Lower lobe of right lung (tissue), 2 donors: ENCODE data around the gene MBNL1. TPM values are rescaled to one million over a fixed set of nuclear protein-coding genes. Genes with fewer than 3 reads are reported as not detected.

ENCODE experiments used
- ATAC-seq, 2 donors: fragments of 200-7000 bp; cut with Tn5 transposase; one replicate each; pipeline ENCODE4 v1.9.1; 2020 to 2022; ENCODE audit warnings: mild to moderate bottlenecking in 2 of 2, moderate library complexity in 2 of 2
- DNase-seq: peaks from one replicate; pipeline ENCODE4 v3.0.0-alpha.2; 2020
- H3K27ac ChIP-seq: fragments of 200-600 bp; one replicate; pipeline ENCODE4 v1.8.0; 2022
- H3K27me3 ChIP-seq: fragments of 200-600 bp; one replicate; pipeline ENCODE4 v1.8.0; 2022; ENCODE audit warnings: low read depth
- H3K36me3 ChIP-seq: fragments of 200-600 bp; one replicate; pipeline ENCODE4 v1.8.0; 2022; ENCODE audit warnings: mild to moderate bottlenecking
- H3K4me1 ChIP-seq: fragments of 200-600 bp; one replicate; pipeline ENCODE4 v1.8.0; 2022
- H3K4me3 ChIP-seq: fragments of 200-600 bp; one replicate; pipeline ENCODE4 v1.8.0; 2022; ENCODE audit warnings: mild to moderate bottlenecking
- H3K9me3 ChIP-seq: fragments of 200-600 bp; one replicate; pipeline ENCODE4 v1.8.0; 2022
- CTCF ChIP-seq: fragments of 200-600 bp; IDR thresholded peaks from one replicate; pipeline ENCODE4 v1.8.0; 2022; ENCODE audit warnings: antibody characterized with exemption, mild to moderate bottlenecking
- intact Hi-C: fragments of 100-400 bp; cut with DNase I; formaldehyde crosslinking; loops from one replicate; pipeline ENCODE4 v1.11.0; 2022
- total RNA-seq: library from RNA; stranded (reverse); fragmentation: NEBNext Ultra II Directional; extraction: Animal tissue kit (Norgen Biotek cat#: 25700); gene quantifications from one replicate; pipeline ENCODE4 v1.2.1, GENCODE V29; 2021
- donor health status: DM: no; HTN: yes; CAD: no; lungs with severe emphysema.

The MBNL1 gene
- total RNA-seq, 1 donor from 2014 or later, result 235 TPM

- Histone ChIP-seq H3K4me1 (peaks cover 28% of the 10 kb centered on the region), H3K27me3 (no peaks in the 10 kb centered on the region), H3K9me3 (no peaks in the 10 kb centered on the region), H3K4me3 (no peak overlapping the region), H3K36me3 (no peaks in the 10 kb centered on the region), H3K27ac (no peak overlapping the region)
- ATAC-seq (no peak), DNase-seq (no peak)
- TF ChIP-seq CTCF, result no peak
- intact Hi-C loops, result no loop called here
Observed at GRCh38 chr3:152226176-152226575, 42.6 kb upstream of the MBNL1 start.

DNA sequence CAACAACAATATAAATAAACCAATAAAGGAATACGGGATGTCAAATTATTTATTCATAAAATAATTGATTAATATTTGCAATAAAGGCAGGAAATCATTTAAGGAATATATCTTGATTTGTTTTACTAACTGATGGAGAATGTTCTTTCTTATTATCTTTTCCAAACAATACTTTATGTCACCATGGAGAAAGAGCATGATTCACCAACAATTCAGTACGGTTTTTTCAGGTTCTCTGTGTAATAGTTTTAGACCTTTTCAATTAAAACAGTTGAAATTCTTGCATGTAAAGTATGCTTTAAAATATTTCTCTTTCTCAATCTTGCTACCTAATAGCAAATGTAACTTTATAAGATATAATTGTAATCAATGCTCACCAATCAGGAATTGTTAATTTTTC lies 41.7 kb upstream of the MBNL1 start:
- intact Hi-C loops, result no loop called here
- Histone ChIP-seq H3K4me1 (peaks cover 19% of the 10 kb centered on the region), H3K9me3 (no peaks in the 10 kb centered on the region), H3K36me3 (no peaks in the 10 kb centered on the region), H3K4me3 (no peak overlapping the region), H3K27me3 (no peaks in the 10 kb centered on the region), H3K27ac (no peak overlapping the region)
- no peak for ATAC-seq
- DNase-seq, result no peak
- TF ChIP-seq CTCF, result no peak

- Histone ChIP-seq H3K27me3 (no peaks in the 10 kb centered on the region), H3K9me3 (no peaks in the 10 kb centered on the region), H3K4me1 (no peaks in the 10 kb centered on the region), H3K27ac (no peak overlapping the region), H3K4me3 (no peak overlapping the region), H3K36me3 (no peaks in the 10 kb centered on the region)
- ATAC-seq (peak in 1 of 2 donors; percentile 41), DNase-seq (no peak)
- TF ChIP-seq CTCF, result peak; percentile 12
- intact Hi-C loops, result no loop called here
Observed at GRCh38 chr3:152229692-152230091, 39.0 kb upstream of the MBNL1 start.

- no peaks in the 10 kb centered on the region for H3K36me3 ChIP-seq
- no peaks in the 10 kb centered on the region for H3K9me3 ChIP-seq
- intact Hi-C loops, result no loop called here
- DNase-seq, result no peak
- H3K4me1 ChIP-seq, result no peaks in the 10 kb centered on the region
- no peak overlapping the region for H3K27ac ChIP-seq
- H3K27me3 ChIP-seq, result no peaks in the 10 kb centered on the region
- no peak for ATAC-seq
- no peak for TF ChIP-seq CTCF
- no peak overlapping the region for H3K4me3 ChIP-seq
Observed at GRCh38 chr3:152230370-152230769, 38.4 kb upstream of the MBNL1 start.

DNA sequence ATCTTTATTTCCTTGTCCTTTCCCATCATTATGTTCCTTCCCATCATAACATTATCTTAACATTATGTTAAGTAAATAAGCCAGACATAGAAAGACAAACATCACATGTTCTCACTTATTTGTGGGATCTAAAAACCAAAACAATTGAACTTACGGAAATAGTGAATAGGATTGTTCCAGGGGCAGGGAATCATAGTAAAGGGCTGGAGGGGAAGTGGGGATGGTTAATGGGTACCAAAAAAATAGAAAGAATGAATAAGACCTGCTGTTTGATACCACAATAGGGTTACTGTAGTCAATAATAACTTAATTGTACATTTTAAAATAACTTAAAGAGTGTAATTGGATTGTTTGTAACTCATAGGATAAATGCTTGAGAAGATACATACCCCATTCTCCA lies 36.7 kb upstream of the MBNL1 start:
- no peaks in the 10 kb centered on the region for H3K36me3 ChIP-seq
- no peak overlapping the region for H3K4me3 ChIP-seq
- DNase-seq (no peak), ATAC-seq (no peak)
- H3K27ac ChIP-seq, result no peak overlapping the region
- TF ChIP-seq CTCF, result no peak
- H3K4me1 ChIP-seq, result no peaks in the 10 kb centered on the region
- intact Hi-C loops, result no loop called here
- H3K9me3 ChIP-seq, result no peaks in the 10 kb centered on the region
- H3K27me3 ChIP-seq, result no peaks in the 10 kb centered on the region

GRCh38 chr3:152232679-152233078 lies 36.0 kb upstream of the MBNL1 start:
- no peaks in the 10 kb centered on the region for H3K9me3 ChIP-seq
- no peak overlapping the region for H3K4me3 ChIP-seq
- no peak overlapping the region for H3K27ac ChIP-seq
- intact Hi-C loops, result no loop called here
- H3K4me1 ChIP-seq, result no peaks in the 10 kb centered on the region
- no peak for TF ChIP-seq CTCF
- ATAC-seq (no peak), DNase-seq (no peak)
- H3K36me3 ChIP-seq, result no peaks in the 10 kb centered on the region
- H3K27me3 ChIP-seq, result no peaks in the 10 kb centered on the region
